ENCODE measurements around the gene GGT5.
A peak's percentile ranks its signal among the peaks of the same experiment; 100 is the strongest.

Gene GGT5

DNA sequence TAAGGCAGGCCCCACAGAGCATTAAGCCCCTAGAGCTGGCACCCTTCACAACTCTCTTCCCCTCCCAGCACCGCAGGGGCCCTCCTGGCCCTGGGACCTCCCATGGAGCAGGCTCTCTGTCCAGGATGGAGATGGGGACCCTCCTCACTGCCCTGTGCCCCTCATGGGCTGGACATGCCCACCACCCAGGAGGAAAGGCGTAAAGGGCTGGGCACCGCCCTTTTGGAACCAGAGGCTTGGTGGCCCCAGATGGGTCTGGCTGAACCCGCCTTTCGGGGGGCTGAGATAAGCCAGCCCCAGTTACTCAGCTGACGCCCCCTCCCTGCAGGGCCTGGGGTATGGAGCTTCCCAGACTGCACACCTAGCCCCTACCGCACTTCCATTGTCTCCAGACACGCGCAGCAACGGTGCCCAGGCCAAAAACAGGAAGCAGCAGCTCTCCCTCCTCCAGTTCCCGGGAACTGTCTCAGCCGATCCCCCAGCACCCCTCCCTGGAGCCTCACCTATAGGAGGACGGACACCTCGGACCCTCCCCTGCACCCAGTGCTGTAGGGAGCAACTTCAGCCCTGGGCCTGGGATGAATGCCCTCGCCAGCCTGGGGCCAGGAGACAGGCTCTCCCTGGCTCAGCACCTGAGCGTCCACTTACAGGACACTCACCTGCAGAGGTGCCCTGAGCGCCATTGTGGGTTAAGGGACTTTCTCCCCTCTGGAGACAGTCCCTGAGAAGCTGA is 65.2 kb downstream of the GGT5 start:
- H3K9me3 ChIP-seq (ENCODE audit: control insufficient read depth in 5 of 5, low read length in 5 of 5), result no peaks in the 10 kb centered on the region
- H3K4me1 ChIP-seq (ENCODE audit: control insufficient read depth in 5 of 5, insufficient read depth in 5 of 5, low read length in 5 of 5), result peaks cover 0 to 25% (median 13%) of the 10 kb centered on the region in 5 donors
- no peak overlapping the region for H3K27ac ChIP-seq (ENCODE audit: low read depth, low read length)
- H3K27me3 ChIP-seq (ENCODE audit: control insufficient read depth in 5 of 5, insufficient read depth in 4 of 5, low read length in 5 of 5), result no peaks in the 10 kb centered on the region
- peaks cover 0 to 31% (median 16%) of the 10 kb centered on the region in 5 donors for H3K36me3 ChIP-seq (ENCODE audit: control insufficient read depth in 5 of 5, insufficient read depth in 5 of 5, low read length in 5 of 5)
- H3K9ac ChIP-seq (ENCODE audit: low read length in 5 of 5), result no peak overlapping the region
- no peak overlapping the region for H3K4me3 ChIP-seq (ENCODE audit: low read depth in 1 of 5, low read length in 5 of 5)

DNA sequence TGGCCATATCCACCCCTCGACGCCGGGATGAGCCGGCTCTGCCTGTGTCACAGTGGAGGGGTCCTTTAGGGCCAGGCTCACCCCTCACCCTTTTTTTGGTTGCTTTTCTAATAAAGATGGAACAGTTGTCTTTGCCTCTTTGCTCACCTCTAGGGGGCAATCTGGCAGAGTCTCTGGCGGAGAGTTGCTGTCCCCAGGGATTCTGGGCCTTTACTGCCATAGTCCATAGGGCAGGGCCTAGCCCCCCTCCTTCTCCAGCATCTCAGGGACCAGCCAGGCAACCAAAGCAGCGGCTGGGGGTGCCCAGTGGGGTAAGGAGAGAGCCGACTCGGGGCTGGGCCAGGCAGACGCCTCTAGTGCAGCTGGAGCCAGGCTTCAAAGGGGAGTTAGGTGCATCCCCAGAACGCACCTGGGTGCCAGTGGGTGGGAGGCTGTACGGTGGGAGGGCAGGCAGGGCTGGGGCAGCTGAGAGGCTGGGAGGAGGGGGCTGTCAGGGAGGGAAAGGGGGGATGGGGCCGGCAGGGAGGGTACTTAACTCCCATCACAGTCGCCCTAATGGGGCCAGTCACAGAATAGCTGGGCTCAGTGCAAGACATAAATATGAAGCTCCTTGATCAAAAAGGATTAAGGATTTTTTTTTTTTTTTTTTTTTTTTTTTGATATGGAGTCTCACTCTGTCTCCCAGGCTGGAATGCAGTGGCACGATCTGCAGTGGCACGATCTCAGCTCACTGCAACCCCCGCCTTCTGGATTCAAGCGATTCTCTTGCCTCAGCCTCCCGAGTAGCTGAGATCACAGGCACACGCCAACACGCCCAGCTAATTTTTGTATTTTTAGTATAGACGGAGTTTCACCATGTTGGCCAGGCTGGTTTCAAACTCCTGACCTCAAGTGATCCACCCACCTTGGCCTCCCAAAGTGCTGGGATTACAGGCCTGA is 66.1 kb downstream of the GGT5 start:
- Histone ChIP-seq H3K36me3 (ENCODE audit: control insufficient read depth in 5 of 5, insufficient read depth in 5 of 5, low read length in 5 of 5) (peaks cover 0 to 37% (median 19%) of the 10 kb centered on the region in 5 donors), H3K27ac (ENCODE audit: low read depth, low read length) (no peak overlapping the region), H3K9me3 (ENCODE audit: control insufficient read depth in 5 of 5, low read length in 5 of 5) (no peaks in the 10 kb centered on the region), H3K9ac (ENCODE audit: low read length in 5 of 5) (no peak overlapping the region), H3K4me3 (ENCODE audit: low read depth in 1 of 5, low read length in 5 of 5) (no peak overlapping the region), H3K4me1 (ENCODE audit: control insufficient read depth in 5 of 5, insufficient read depth in 5 of 5, low read length in 5 of 5) (peaks cover 0 to 29% (median 13%) of the 10 kb centered on the region in 5 donors), H3K27me3 (ENCODE audit: control insufficient read depth in 5 of 5, insufficient read depth in 4 of 5, low read length in 5 of 5) (no peaks in the 10 kb centered on the region)

- Histone ChIP-seq H3K4me3 (ENCODE audit: low read depth in 1 of 5, low read length in 5 of 5) (no peak overlapping the region), H3K9ac (ENCODE audit: low read length in 5 of 5) (no peak overlapping the region), H3K9me3 (ENCODE audit: control insufficient read depth in 5 of 5, low read length in 5 of 5) (no peaks in the 10 kb centered on the region), H3K36me3 (ENCODE audit: control insufficient read depth in 5 of 5, insufficient read depth in 5 of 5, low read length in 5 of 5) (peaks cover 0 to 45% (median 22%) of the 10 kb centered on the region in 5 donors), H3K4me1 (ENCODE audit: control insufficient read depth in 5 of 5, insufficient read depth in 5 of 5, low read length in 5 of 5) (peaks cover 0 to 29% (median 13%) of the 10 kb centered on the region in 5 donors), H3K27ac (ENCODE audit: low read depth, low read length) (no peak overlapping the region), H3K27me3 (ENCODE audit: control insufficient read depth in 5 of 5, insufficient read depth in 4 of 5, low read length in 5 of 5) (no peaks in the 10 kb centered on the region)
Observed at GRCh38 chr22:24178021-24178431, 66.9 kb downstream of the GGT5 start.

DNA sequence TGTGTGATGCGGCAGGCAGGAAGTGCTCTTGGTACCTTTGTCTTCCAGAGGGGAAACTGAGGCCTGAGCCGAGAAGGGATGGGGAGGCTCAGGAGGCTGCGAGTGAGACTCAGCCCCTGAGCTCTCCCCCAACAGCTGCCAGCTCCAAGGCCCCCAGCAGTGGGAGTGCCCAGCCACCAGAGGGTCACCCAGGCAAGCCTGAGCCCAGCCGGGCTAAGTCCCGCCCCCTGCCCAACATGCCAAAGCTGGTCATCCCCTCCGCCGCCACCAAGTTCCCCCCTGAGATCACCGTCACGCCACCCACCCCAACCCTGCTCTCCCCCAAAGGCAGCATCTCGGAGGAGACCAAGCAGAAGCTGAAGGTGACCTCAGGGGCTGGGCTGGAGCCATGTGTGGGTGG is 67.4 kb downstream of the GGT5 start:
- Histone ChIP-seq H3K9me3 (ENCODE audit: control insufficient read depth in 5 of 5, low read length in 5 of 5) (no peaks in the 10 kb centered on the region), H3K36me3 (ENCODE audit: control insufficient read depth in 5 of 5, insufficient read depth in 5 of 5, low read length in 5 of 5) (peaks cover 0 to 50% (median 28%) of the 10 kb centered on the region in 5 donors), H3K4me3 (ENCODE audit: low read depth in 1 of 5, low read length in 5 of 5) (no peak overlapping the region), H3K27me3 (ENCODE audit: control insufficient read depth in 5 of 5, insufficient read depth in 4 of 5, low read length in 5 of 5) (no peaks in the 10 kb centered on the region), H3K27ac (ENCODE audit: low read depth, low read length) (no peak overlapping the region), H3K9ac (ENCODE audit: low read length in 5 of 5) (no peak overlapping the region), H3K4me1 (ENCODE audit: control insufficient read depth in 5 of 5, insufficient read depth in 5 of 5, low read length in 5 of 5) (peaks cover 0 to 29% (median 13%) of the 10 kb centered on the region in 5 donors)

DNA sequence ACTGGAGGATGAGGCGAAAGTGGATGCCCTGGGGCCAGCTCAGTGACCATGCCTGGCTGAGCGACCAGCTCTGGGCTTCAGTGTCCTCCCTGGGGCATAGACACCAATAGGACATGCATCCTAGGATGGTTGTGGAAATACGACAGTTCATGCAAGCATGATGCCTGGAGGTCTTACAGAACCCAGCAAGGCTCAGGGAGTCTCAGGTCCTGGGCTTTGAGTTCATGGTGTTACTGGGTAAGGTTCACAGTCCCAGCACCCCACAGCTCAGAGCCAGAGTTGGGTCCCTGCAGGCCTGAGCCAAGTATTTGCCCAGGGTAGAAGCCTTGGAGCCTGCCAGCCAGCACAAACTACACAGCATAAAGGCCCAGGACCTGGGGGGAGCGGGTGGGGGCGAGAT is 67.8 kb downstream of the GGT5 start:
- Histone ChIP-seq H3K9ac (ENCODE audit: low read length in 5 of 5) (no peak overlapping the region), H3K27ac (ENCODE audit: low read depth, low read length) (no peak overlapping the region), H3K4me1 (ENCODE audit: control insufficient read depth in 5 of 5, insufficient read depth in 5 of 5, low read length in 5 of 5) (peaks cover 0 to 27% (median 13%) of the 10 kb centered on the region in 5 donors), H3K36me3 (ENCODE audit: control insufficient read depth in 5 of 5, insufficient read depth in 5 of 5, low read length in 5 of 5) (peaks cover 0 to 55% (median 32%) of the 10 kb centered on the region in 5 donors), H3K4me3 (ENCODE audit: low read depth in 1 of 5, low read length in 5 of 5) (no peak overlapping the region), H3K27me3 (ENCODE audit: control insufficient read depth in 5 of 5, insufficient read depth in 4 of 5, low read length in 5 of 5) (no peaks in the 10 kb centered on the region), H3K9me3 (ENCODE audit: control insufficient read depth in 5 of 5, low read length in 5 of 5) (no peaks in the 10 kb centered on the region)

DNA sequence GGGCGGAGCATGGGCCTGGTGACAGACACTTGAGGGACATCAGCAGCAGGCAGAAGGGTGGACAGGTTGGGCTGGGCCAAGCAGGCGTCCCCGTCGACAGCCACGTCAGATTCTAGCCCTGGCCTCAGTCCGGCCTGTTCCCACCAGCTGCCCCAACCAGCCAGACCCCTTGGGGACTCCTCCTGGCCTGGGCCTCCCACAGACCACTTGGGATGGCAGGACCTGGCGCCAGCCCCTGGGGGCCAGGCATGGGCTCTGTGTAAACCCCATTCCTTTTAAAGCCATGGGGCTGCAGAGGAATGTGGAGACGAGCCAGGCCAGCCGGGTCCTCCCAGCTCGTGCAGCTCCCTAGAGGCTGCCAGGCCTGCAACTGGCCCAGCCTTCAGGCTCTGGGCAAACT is 68.3 kb downstream of the GGT5 start:
- Histone ChIP-seq H3K4me3 (ENCODE audit: low read depth in 1 of 5, low read length in 5 of 5) (no peak overlapping the region), H3K4me1 (ENCODE audit: control insufficient read depth in 5 of 5, insufficient read depth in 5 of 5, low read length in 5 of 5) (peaks cover 0 to 25% (median 12%) of the 10 kb centered on the region in 5 donors), H3K27me3 (ENCODE audit: control insufficient read depth in 5 of 5, insufficient read depth in 4 of 5, low read length in 5 of 5) (no peaks in the 10 kb centered on the region), H3K9ac (ENCODE audit: low read length in 5 of 5) (no peak overlapping the region), H3K27ac (ENCODE audit: low read depth, low read length) (no peak overlapping the region), H3K9me3 (ENCODE audit: control insufficient read depth in 5 of 5, low read length in 5 of 5) (no peaks in the 10 kb centered on the region), H3K36me3 (ENCODE audit: control insufficient read depth in 5 of 5, insufficient read depth in 5 of 5, low read length in 5 of 5) (peaks cover 0 to 59% (median 36%) of the 10 kb centered on the region in 5 donors)

DNA sequence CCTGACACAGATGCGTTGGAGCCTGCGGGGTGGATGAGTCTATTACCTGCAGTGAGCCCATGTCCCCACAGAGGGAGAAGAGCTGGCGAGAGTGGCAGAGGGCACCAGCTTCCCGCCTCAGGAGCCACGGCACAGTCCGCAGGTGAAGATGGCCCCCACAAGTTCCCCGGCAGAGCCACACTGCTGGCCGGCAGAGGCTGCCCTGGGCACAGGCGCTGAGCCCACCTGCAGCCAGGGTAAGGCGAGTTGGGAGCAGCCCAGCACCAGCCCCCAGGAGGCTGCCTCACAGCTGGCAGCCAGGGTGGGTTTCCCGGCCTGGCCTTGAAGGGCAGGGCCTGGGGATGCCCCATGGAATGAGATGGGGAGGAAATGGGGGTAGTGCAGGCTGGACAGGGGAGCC is 68.8 kb downstream of the GGT5 start:
- Histone ChIP-seq H3K27ac (ENCODE audit: low read depth, low read length) (no peak overlapping the region), H3K36me3 (ENCODE audit: control insufficient read depth in 5 of 5, insufficient read depth in 5 of 5, low read length in 5 of 5) (peaks cover 0 to 65% (median 42%) of the 10 kb centered on the region in 5 donors)

GRCh38 chr22:24175160-24175808 is 69.6 kb downstream of the GGT5 start:
- no peak overlapping the region for H3K27ac ChIP-seq (ENCODE audit: low read depth, low read length)
- H3K9ac ChIP-seq (ENCODE audit: low read length in 5 of 5), result peak overlapping the region in 1 of 5 donors; percentile 57
- H3K9me3 ChIP-seq (ENCODE audit: control insufficient read depth in 5 of 5, low read length in 5 of 5), result no peaks in the 10 kb centered on the region
- H3K4me1 ChIP-seq (ENCODE audit: control insufficient read depth in 5 of 5, insufficient read depth in 5 of 5, low read length in 5 of 5), result peaks cover 0 to 21% (median 9%) of the 10 kb centered on the region in 5 donors
- H3K27me3 ChIP-seq (ENCODE audit: control insufficient read depth in 5 of 5, insufficient read depth in 4 of 5, low read length in 5 of 5), result no peaks in the 10 kb centered on the region
- no peak overlapping the region for H3K4me3 ChIP-seq (ENCODE audit: low read depth in 1 of 5, low read length in 5 of 5)
- peaks cover 0 to 72% (median 46%) of the 10 kb centered on the region in 5 donors for H3K36me3 ChIP-seq (ENCODE audit: control insufficient read depth in 5 of 5, insufficient read depth in 5 of 5, low read length in 5 of 5)

More for the DNA sequence above, 68.8 kb downstream of the GGT5 start:
- Histone ChIP-seq H3K4me1 (ENCODE audit: control insufficient read depth in 5 of 5, insufficient read depth in 5 of 5, low read length in 5 of 5) (peaks cover 0 to 21% (median 9%) of the 10 kb centered on the region in 5 donors), H3K27me3 (ENCODE audit: control insufficient read depth in 5 of 5, insufficient read depth in 4 of 5, low read length in 5 of 5) (no peaks in the 10 kb centered on the region), H3K9me3 (ENCODE audit: control insufficient read depth in 5 of 5, low read length in 5 of 5) (no peaks in the 10 kb centered on the region), H3K4me3 (ENCODE audit: low read depth in 1 of 5, low read length in 5 of 5) (no peak overlapping the region), H3K9ac (ENCODE audit: low read length in 5 of 5) (no peak overlapping the region)

GRCh38 chr22:24171822-24172221 is 73.1 kb downstream of the GGT5 start:
- H3K36me3 ChIP-seq (ENCODE audit: control insufficient read depth in 5 of 5, insufficient read depth in 5 of 5, low read length in 5 of 5), result peaks cover 0 to 90% (median 64%) of the 10 kb centered on the region in 5 donors
- H3K9ac ChIP-seq (ENCODE audit: low read length in 5 of 5), result no peak overlapping the region
- no peak overlapping the region for H3K27ac ChIP-seq (ENCODE audit: low read depth, low read length)

More at GRCh38 chr22:24171822-24172221, 73.1 kb downstream of the GGT5 start:
- H3K9me3 ChIP-seq (ENCODE audit: control insufficient read depth in 5 of 5, low read length in 5 of 5), result no peaks in the 10 kb centered on the region
- H3K27me3 ChIP-seq (ENCODE audit: control insufficient read depth in 5 of 5, insufficient read depth in 4 of 5, low read length in 5 of 5), result no peaks in the 10 kb centered on the region
- H3K4me3 ChIP-seq (ENCODE audit: low read depth in 1 of 5, low read length in 5 of 5), result no peak overlapping the region
- H3K4me1 ChIP-seq (ENCODE audit: control insufficient read depth in 5 of 5, insufficient read depth in 5 of 5, low read length in 5 of 5), result peaks cover 0 to 14% (median 4%) of the 10 kb centered on the region in 5 donors

All from subcutaneous abdominal adipose tissue (tissue), 5 donors.